Measurements from ENCODE around the gene GOLGA6D. TPM values are rescaled to one million over a fixed set of nuclear protein-coding genes. Genes with fewer than 3 reads are reported as not detected.

Gene GOLGA6D
- total and polyA plus RNA-seq, 2 of the 8 experiments (the other 6 are each of a cell fraction or from before 2014, with no cell fraction given) = 0.27 to 0.69 TPM

DNA sequence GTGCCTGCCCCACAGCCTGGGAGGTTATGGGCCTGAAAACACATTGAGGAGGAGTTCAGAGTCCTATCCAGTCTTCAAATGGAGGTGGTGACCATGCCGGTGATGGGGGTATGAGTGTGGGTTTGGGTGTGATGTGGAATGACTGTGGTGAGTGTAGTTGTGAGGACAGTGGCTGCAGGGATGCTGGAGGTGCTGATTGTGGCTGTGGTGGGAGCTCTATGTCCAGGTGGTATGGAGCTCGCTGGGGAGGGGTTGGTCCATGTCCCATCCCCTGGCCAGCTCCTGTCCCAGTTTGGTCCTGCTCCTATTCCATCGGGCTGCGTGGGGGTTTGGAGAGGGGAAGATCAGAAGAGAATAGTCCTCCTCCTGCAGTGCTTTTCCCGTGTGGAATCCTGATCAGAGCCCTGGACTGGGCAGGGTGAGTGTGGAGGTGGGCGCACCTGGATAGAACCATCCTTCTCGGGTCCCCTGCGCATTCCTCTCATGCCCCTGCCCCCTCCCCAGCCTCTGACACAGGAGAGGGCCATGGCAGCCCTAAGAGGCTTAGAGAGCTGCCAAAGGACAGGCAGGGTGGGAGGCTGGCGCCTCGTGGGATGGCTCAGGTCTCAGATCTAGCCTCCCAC lies 47.5 kb upstream of the GOLGA6D start:
- H2BK12ac ChIP-seq (ENCODE audit: low read depth, low read length) = no peak overlapping the region
- no peak for TF ChIP-seq TAF1 (IDR thresholded peaks at IDR 0.05; ENCODE audit: low read depth, low read length)
- no peak for TF ChIP-seq NRF1 (IDR thresholded peaks at IDR 0.05; ENCODE audit: low read depth, low read length)
- TF ChIP-seq SP1 (IDR thresholded peaks at IDR 0.05; ENCODE audit: low read depth, low read length) = no peak
- no peak for TF ChIP-seq BRCA1 (IDR thresholded peaks at IDR 0.05; ENCODE audit: low read depth, low read length)
- no peak for TF ChIP-seq KDM1A (IDR thresholded peaks at IDR 0.05; ENCODE audit: borderline replicate concordance, low read length)
- no peak for TF ChIP-seq RAD21 (IDR thresholded peaks at IDR 0.05 in 1 of 2, conservative IDR thresholded peaks at IDR 0.05 in 1 of 2; ENCODE audit: low read depth in 2 of 2, low read length in 2 of 2)
- no peak for TF ChIP-seq CHD2 (IDR thresholded peaks at IDR 0.05; ENCODE audit: low read length)
- TF ChIP-seq KDM4A (IDR thresholded peaks at IDR 0.05; ENCODE audit: low read depth, low read length, severe bottlenecking) = no peak
- no peak for TF ChIP-seq ATF2 (IDR thresholded peaks at IDR 0.05; ENCODE audit: low read length)
- no peak for TF ChIP-seq GTF2F1 (IDR thresholded peaks at IDR 0.05; ENCODE audit: borderline replicate concordance, low read depth, low read length)
- no peak for TF ChIP-seq TCF12 (IDR thresholded peaks at IDR 0.05; ENCODE audit: low read depth, low read length)
- no peak for TF ChIP-seq PHF8 (conservative IDR thresholded peaks at IDR 0.05; ENCODE audit: low read depth, low read length)

More for the DNA sequence above, 47.5 kb upstream of the GOLGA6D start:
- Histone ChIP-seq H3K14ac (ENCODE audit: insufficient read length) (no peak overlapping the region), H2AFZ (ENCODE audit: low read length) (no peak overlapping the region), H2BK5ac (ENCODE audit: low read depth, low read length) (no peak overlapping the region), H3K27ac (ENCODE audit: low read depth, low read length) (no peak overlapping the region), H4K5ac (ENCODE audit: insufficient read length, low read depth, low read length) (no peak overlapping the region), H3K79me1 (ENCODE audit: low read depth, low read length) (no peaks in the 10 kb centered on the region), H2BK120ac (replicated peaks; ENCODE audit: low read depth, low read length) (no peak overlapping the region), H3K56ac (replicated peaks; ENCODE audit: insufficient read length, low read depth, low read length) (no peak overlapping the region), H3K18ac (ENCODE audit: extremely low read depth, low read length) (no peak overlapping the region), H3K9ac (replicated peaks in 1 of 4; ENCODE audit: extremely low read depth in 1 of 4, low read depth in 3 of 4, low read length in 3 of 4) (no peak overlapping the region), H3K79me2 (ENCODE audit: control insufficient read depth in 1 of 2, insufficient read depth in 2 of 2, low read length in 2 of 2) (no peaks in the 10 kb centered on the region), H4K20me1 (replicated peaks in 1 of 2; ENCODE audit: control insufficient read depth in 1 of 2, insufficient read depth in 2 of 2, low read length in 2 of 2) (no peaks in the 10 kb centered on the region), H3K23ac (ENCODE audit: insufficient read length) (no peak overlapping the region), H3K23me2 (ENCODE audit: low read depth, low read length) (no peaks in the 10 kb centered on the region), H3K9me3 (ENCODE audit: insufficient read depth in 2 of 2, low read depth in 1 of 2, low read length in 1 of 2) (no peaks in the 10 kb centered on the region), H3K4me1 (replicated peaks in 1 of 4; ENCODE audit: control insufficient read depth in 3 of 4, insufficient read depth in 4 of 4, low read length in 3 of 4) (peaks cover 0 to 3% (median 1%) of the 10 kb centered on the region in 4 experiments; a peak in 3 of 7 replicates), H3K36me3 (ENCODE audit: control insufficient read depth in 2 of 4, insufficient read depth in 4 of 4, low read length in 3 of 4) (no peaks in the 10 kb centered on the region), H3K27me3 (replicated peaks in 1 of 4; ENCODE audit: control insufficient read depth in 3 of 4, extremely low read depth in 1 of 4, insufficient read depth in 3 of 4, low read length in 3 of 4) (no peaks in the 10 kb centered on the region; a peak in 1 of 7 replicates), H3K4ac (replicated peaks; ENCODE audit: insufficient read length, low read depth, low read length) (no peak overlapping the region), H4K91ac (replicated peaks; ENCODE audit: insufficient read length, low read length) (no peak overlapping the region), H4K8ac (ENCODE audit: extremely low read depth, insufficient read depth, low read length) (no peak overlapping the region), H2BK15ac (ENCODE audit: low read length) (no peak overlapping the region), H3K4me3 (ENCODE audit: extremely low read depth in 1 of 4, insufficient read depth in 2 of 4, low read depth in 3 of 4, low read length in 4 of 4) (no peak overlapping the region), H3K4me2 (ENCODE audit: insufficient read depth in 1 of 2, low read depth in 2 of 2, low read length in 2 of 2) (no peak overlapping the region), H2BK20ac (ENCODE audit: low read length) (no peak overlapping the region), H2AK5ac (ENCODE audit: low read depth, low read length) (no peak overlapping the region)
- FAIRE-seq (no peak), DNase-seq (ENCODE audit: low read depth in 1 of 2, low spot score in 2 of 2) (no peak)
- ChIA-PET POLR2A (ENCODE audit: partially characterized antibody) (no interaction called here), CTCF (ENCODE audit: partially characterized antibody) (interaction anchor here (0.8 to 1.3 kb wide), 3 partner anchors 11 to 40 kb away, joined by 3 read pairs; no protein-coding TSS in a partner anchor)
- 91% methylated on average over 9 of the region's 10 CpGs; no CpG with 5 or more reads in 1 of the 2 experiments for WGBS, 2 experiments (ENCODE audit: extremely low coverage in 1 of 2, insufficient coverage in 1 of 2, insufficient read length in 1 of 2, insufficient replicate concordance in 2 of 2, low coverage in 1 of 2, low lambda C conversion rate in 2 of 2, missing lambda C conversion rate in 1 of 2)

All from H1 (cell line).